H1 (cell line): ENCODE data around the gene FAT3. TPM values are rescaled to one million over a fixed set of nuclear protein-coding genes. Genes with fewer than 3 reads are reported as not detected.

Experiments used
- CEBPB ChIP-seq: IDR thresholded peaks from 2 replicates; pipeline ENCODE4 v1.6.1; 2012; ENCODE audit warnings: low read depth, low read length
- EP300 ChIP-seq, 2 experiments: IDR thresholded peaks; 1 replicate in 1 of 2; 2 replicates in 1 of 2; pipeline ENCODE4 v1.6.1; 2011 to 2012; ENCODE audit warnings: low read depth in 2 of 2, low read length in 2 of 2, mild to moderate bottlenecking in 2 of 2, borderline replicate concordance in 1 of 2, inconsistent platforms in 1 of 2, moderate library complexity in 1 of 2
- EZH2 ChIP-seq: fragments of 200-600 bp; sonication (generic); IDR thresholded peaks from 2 replicates; pipeline ENCODE4 v1.7.1; 2012; ENCODE audit warnings: low read depth, mild to moderate bottlenecking, moderate library complexity, low read length, inconsistent platforms; ENCODE audit not compliant: severe bottlenecking
- HDAC6 ChIP-seq: IDR thresholded peaks from one replicate; pipeline ENCODE4 v1.7.1; 2012; ENCODE audit warnings: low read depth, mild to moderate bottlenecking, inconsistent platforms, low read length, moderate library complexity
- JUN ChIP-seq: IDR thresholded peaks from 2 replicates; pipeline ENCODE4 v1.6.1; 2011; ENCODE audit warnings: low read depth, mild to moderate bottlenecking, improper control_type of control experiment, low read length
- KDM4A ChIP-seq: IDR thresholded peaks from one replicate; pipeline ENCODE4 v1.7.1; 2012; ENCODE audit warnings: low read depth, mild to moderate bottlenecking, moderate library complexity, low read length, inconsistent platforms; ENCODE audit not compliant: severe bottlenecking
- NRF1 ChIP-seq: IDR thresholded peaks from 2 replicates; pipeline ENCODE4 v1.6.1; 2011; ENCODE audit warnings: mild to moderate bottlenecking, low read depth, low read length, improper control_type of control experiment
- POLR2AphosphoS5 ChIP-seq: IDR thresholded peaks from 2 replicates; pipeline ENCODE4 v1.6.1; 2011; ENCODE audit warnings: low read depth, low read length
- RXRA ChIP-seq: IDR thresholded peaks from 2 replicates; pipeline ENCODE4 v1.6.1; 2011; ENCODE audit warnings: low read depth, mild to moderate bottlenecking, low read length, moderate library complexity; ENCODE audit not compliant: insufficient read depth
- SIX5 ChIP-seq: IDR thresholded peaks from 2 replicates; pipeline ENCODE4 v1.6.1; 2011; ENCODE audit warnings: mild to moderate bottlenecking, low read depth, low read length
- USF2 ChIP-seq: IDR thresholded peaks from 2 replicates; pipeline ENCODE4 v1.6.1; 2011; ENCODE audit warnings: low read length, improper control_type of control experiment
- polyA plus RNA-seq, 7 experiments: library from polyadenylated mRNA; depleted of rRNA in 3 of 7; stranded (reverse) in 5 of 7; unstranded in 2 of 7; fragments of >200 nt in 5 of 7; fragments of 200-250 nt in 2 of 7; gene quantifications; 1 replicate in 5 of 7; 2 replicates in 1 of 7; 4 replicates in 1 of 7; pipeline versions ENCODE4 v1.2.1 to v1.2.3, GENCODE V29; 2011 to 2013; ENCODE audit warnings: missing spikeins in 2 of 7, mixed read lengths in 2 of 7
- total RNA-seq: library from RNA; stranded (reverse); fragmentation: NEBNext Ultra II Directional; extraction: Animal tissue kit (Norgen Biotek cat#: 25700); gene quantifications from 2 replicates; pipeline ENCODE4 v1.2.1, GENCODE V29; 2021

The FAT3 gene
- total and polyA plus RNA-seq, 2 of the 8 experiments (the other 6 are each of a cell fraction or from before 2014, with no cell fraction given) = 7.2 to 18.4 TPM

GRCh38 chr11:92227959-92228935, 3.6 kb downstream of the FAT3 start (continued):
- no peak for TF ChIP-seq EP300 (IDR thresholded peaks at IDR 0.05; ENCODE audit: borderline replicate concordance in 1 of 2, low read depth in 2 of 2, low read length in 2 of 2)
- no peak for TF ChIP-seq NRF1
- no peak for TF ChIP-seq EZH2
- TF ChIP-seq USF2 = no peak
- no peak for TF ChIP-seq KDM4A
- TF ChIP-seq JUN = no peak
- no peak for TF ChIP-seq SIX5
- no peak for TF ChIP-seq CEBPB
- TF ChIP-seq HDAC6 = no peak
- TF ChIP-seq POLR2AphosphoS5 = no peak
- no peak for TF ChIP-seq RXRA
